ENCODE data around the gene GBF1. TPM values are rescaled to one million over a fixed set of nuclear protein-coding genes. Genes with fewer than 3 reads are reported as not detected.

The GBF1 gene
- total and polyA plus RNA-seq, 2 donors (not counting 1 experiment from before 2014, with no cell fraction given): 20.8 to 39.3 TPM

DNA sequence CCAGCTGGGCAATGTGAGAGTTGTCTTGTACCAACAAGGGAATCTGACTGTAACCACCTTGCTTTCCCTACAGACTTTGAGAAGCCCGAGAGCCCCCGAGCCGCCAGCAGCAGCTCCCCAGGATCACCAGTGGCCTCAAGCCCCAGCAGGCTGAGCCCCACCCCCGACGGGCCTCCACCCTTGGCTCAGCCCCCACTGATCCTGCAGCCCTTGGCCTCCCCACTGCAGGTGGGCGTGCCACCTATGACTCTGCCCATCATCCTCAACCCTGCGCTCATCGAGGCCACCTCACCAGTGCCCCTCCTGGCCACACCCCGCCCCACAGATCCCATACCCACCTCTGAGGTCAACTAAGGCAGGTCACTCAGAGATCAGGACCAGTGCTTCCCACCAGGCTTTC is 136.7 kb downstream of the GBF1 start:
- intact Hi-C loops (cut with micrococcal nuclease): no loop called here
- TF ChIP-seq, protein P1, sequence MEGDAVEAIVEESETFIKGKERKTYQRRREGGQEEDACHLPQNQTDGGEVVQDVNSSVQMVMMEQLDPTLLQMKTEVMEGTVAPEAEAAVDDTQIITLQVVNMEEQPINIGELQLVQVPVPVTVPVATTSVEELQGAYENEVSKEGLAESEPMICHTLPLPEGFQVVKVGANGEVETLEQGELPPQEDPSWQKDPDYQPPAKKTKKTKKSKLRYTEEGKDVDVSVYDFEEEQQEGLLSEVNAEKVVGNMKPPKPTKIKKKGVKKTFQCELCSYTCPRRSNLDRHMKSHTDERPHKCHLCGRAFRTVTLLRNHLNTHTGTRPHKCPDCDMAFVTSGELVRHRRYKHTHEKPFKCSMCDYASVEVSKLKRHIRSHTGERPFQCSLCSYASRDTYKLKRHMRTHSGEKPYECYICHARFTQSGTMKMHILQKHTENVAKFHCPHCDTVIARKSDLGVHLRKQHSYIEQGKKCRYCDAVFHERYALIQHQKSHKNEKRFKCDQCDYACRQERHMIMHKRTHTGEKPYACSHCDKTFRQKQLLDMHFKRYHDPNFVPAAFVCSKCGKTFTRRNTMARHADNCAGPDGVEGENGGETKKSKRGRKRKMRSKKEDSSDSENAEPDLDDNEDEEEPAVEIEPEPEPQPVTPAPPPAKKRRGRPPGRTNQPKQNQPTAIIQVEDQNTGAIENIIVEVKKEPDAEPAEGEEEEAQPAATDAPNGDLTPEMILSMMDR (IDR thresholded peaks at IDR 0.05): no peak
- no peak for TF ChIP-seq EZH2 (IDR thresholded peaks at IDR 0.05; ENCODE audit: borderline replicate concordance, insufficient read depth, low read depth, low read length, poor library complexity, severe bottlenecking)
- POLR2A ChIA-PET: interaction anchor here (0.9 to 1.1 kb wide), 2 partner anchors 11 to 81 kb away, joined by 3 to 4 read pairs; no protein-coding TSS in a partner anchor
- H3K79me2 ChIP-seq (ENCODE audit: control insufficient read depth, insufficient read depth, low read length): no peaks in the 10 kb centered on the region
- H4K20me1 ChIP-seq (ENCODE audit: control insufficient read depth, insufficient read depth, low read length, poor library complexity, severe bottlenecking): no peaks in the 10 kb centered on the region
- no peak overlapping the region for H3K27ac ChIP-seq (ENCODE audit: low read length in 2 of 2)
- H3K27me3 ChIP-seq (replicated peaks in 1 of 4; ENCODE audit: control extremely low read depth in 1 of 4, control insufficient read depth in 3 of 4, insufficient read depth in 4 of 4, low read length in 3 of 4): no peaks in the 10 kb centered on the region
- CTCF ChIA-PET: interaction anchor here (2.0 kb wide), 1 partner anchor 17 kb away, joined by 10 read pairs; no protein-coding TSS in a partner anchor
- H3K4me3 Mint-ChIP-seq: no peak overlapping the region
- H3K4me1 Mint-ChIP-seq: peaks cover 12% of the 10 kb centered on the region
- peaks cover 0 to 8% of the 10 kb centered on the region in 2 donors for H3K4me1 ChIP-seq (ENCODE audit: control insufficient read depth in 2 of 2, insufficient read depth in 2 of 2, low read length in 2 of 2)
- H3K27me3 Mint-ChIP-seq: no peaks in the 10 kb centered on the region
- H3K4me3 ChIP-seq (ENCODE audit: control extremely low read depth in 1 of 5, extremely low read depth in 1 of 5, insufficient read depth in 1 of 5, low read depth in 2 of 5, low read length in 4 of 5): no peak overlapping the region
- 93% methylated on average over 9 of the region's 9 CpGs for WGBS (ENCODE audit: insufficient coverage)
- no peak for ATAC-seq (ENCODE audit: low read depth)
- no peak for DNase-seq
- H3K9me3 Mint-ChIP-seq (ENCODE audit: insufficient read depth): no peaks in the 10 kb centered on the region
- no peak overlapping the region for H3K9ac ChIP-seq (ENCODE audit: low read length)
- no peaks in the 10 kb centered on the region for H3K9me3 ChIP-seq (ENCODE audit: control extremely low read depth in 1 of 3, control insufficient read depth in 2 of 3, insufficient read depth in 1 of 3, low read length in 2 of 3)
- H3K36me3 ChIP-seq (replicated peaks in 1 of 2; ENCODE audit: control extremely low read depth in 1 of 2, control insufficient read depth in 1 of 2, extremely low read depth in 1 of 2, insufficient read depth in 2 of 2, low read length in 1 of 2): peaks cover 0 to 37% of the 10 kb centered on the region in 2 experiments
- H3K27ac Mint-ChIP-seq: no peak overlapping the region
- H2AFZ ChIP-seq (ENCODE audit: insufficient read depth, low read depth, low read length, poor library complexity, severe bottlenecking): no peak overlapping the region
- H3K4me2 ChIP-seq (replicated peaks; ENCODE audit: low read depth, low read length, poor library complexity, severe bottlenecking): no peak overlapping the region

DNA sequence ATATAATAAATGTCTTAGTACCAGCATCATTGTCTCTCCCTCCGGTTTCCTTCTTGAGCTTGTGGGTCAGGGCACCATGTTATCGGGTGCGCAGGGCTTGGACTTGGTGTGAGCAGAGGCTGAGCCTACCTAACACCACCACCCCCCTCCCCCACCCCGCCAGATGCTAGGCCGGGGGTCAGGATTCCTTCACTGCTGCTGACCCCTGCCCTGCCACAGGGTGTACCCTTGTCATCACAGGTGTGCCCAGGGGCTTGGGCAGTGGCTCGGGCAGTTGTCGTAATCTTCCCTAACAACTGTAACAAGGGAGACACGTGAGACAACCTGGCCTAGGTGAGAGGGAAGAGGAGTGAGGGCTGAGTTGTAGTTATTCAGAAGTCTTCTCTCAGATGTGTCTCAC is 137.5 kb downstream of the GBF1 start:
- Mint-ChIP-seq H3K4me1 (peaks cover 12% of the 10 kb centered on the region), H3K27me3 (no peaks in the 10 kb centered on the region), H3K27ac (no peak overlapping the region), H3K4me3 (no peak overlapping the region), H3K9me3 (ENCODE audit: insufficient read depth) (no peaks in the 10 kb centered on the region)
- Histone ChIP-seq H3K9ac (ENCODE audit: low read length) (no peak overlapping the region), H3K4me3 (ENCODE audit: control extremely low read depth in 1 of 5, extremely low read depth in 1 of 5, insufficient read depth in 1 of 5, low read depth in 2 of 5, low read length in 4 of 5) (no peak overlapping the region), H3K27ac (ENCODE audit: low read length in 2 of 2) (no peak overlapping the region), H3K4me2 (replicated peaks; ENCODE audit: low read depth, low read length, poor library complexity, severe bottlenecking) (no peak overlapping the region), H3K79me2 (ENCODE audit: control insufficient read depth, insufficient read depth, low read length) (no peaks in the 10 kb centered on the region), H4K20me1 (ENCODE audit: control insufficient read depth, insufficient read depth, low read length, poor library complexity, severe bottlenecking) (no peaks in the 10 kb centered on the region), H3K9me3 (ENCODE audit: control extremely low read depth in 1 of 3, control insufficient read depth in 2 of 3, insufficient read depth in 1 of 3, low read length in 2 of 3) (no peaks in the 10 kb centered on the region), H3K36me3 (replicated peaks in 1 of 2; ENCODE audit: control extremely low read depth in 1 of 2, control insufficient read depth in 1 of 2, extremely low read depth in 1 of 2, insufficient read depth in 2 of 2, low read length in 1 of 2) (peaks cover 0 to 36% of the 10 kb centered on the region in 2 experiments), H3K4me1 (ENCODE audit: control insufficient read depth in 2 of 2, insufficient read depth in 2 of 2, low read length in 2 of 2) (peaks cover 0 to 8% of the 10 kb centered on the region in 2 donors), H2AFZ (ENCODE audit: insufficient read depth, low read depth, low read length, poor library complexity, severe bottlenecking) (no peak overlapping the region), H3K27me3 (replicated peaks in 1 of 4; ENCODE audit: control extremely low read depth in 1 of 4, control insufficient read depth in 3 of 4, insufficient read depth in 4 of 4, low read length in 3 of 4) (no peaks in the 10 kb centered on the region)
- ChIA-PET CTCF (interaction anchor here (1.8 to 3.4 kb wide), 4 partner anchors 12 to 153 kb away, joined by 8 to 20 read pairs (median 10); partner anchors contain the start of gene NFKB2), POLR2A (no interaction called here)
- DNase-seq: no peak
- ATAC-seq (ENCODE audit: low read depth): no peak
- 100% methylated on average over 4 of the region's 8 CpGs for WGBS (ENCODE audit: insufficient coverage)
- TF ChIP-seq, protein P1 (IDR thresholded peaks at IDR 0.05): no peak
- TF ChIP-seq EZH2 (IDR thresholded peaks at IDR 0.05; ENCODE audit: borderline replicate concordance, insufficient read depth, low read depth, low read length, poor library complexity, severe bottlenecking): no peak
- intact Hi-C loops (cut with micrococcal nuclease): no loop called here
